ENCODE data around the gene RELL2. TPM values are rescaled to one million over a fixed set of nuclear protein-coding genes. Genes with fewer than 3 reads are reported as not detected.

Gene RELL2
- total RNA-seq, 1 donor, result 4.7 TPM

GRCh38 chr5:141618804-141619554, 17.8 kb upstream of the RELL2 start, which contains the start of gene DIAPH1:
Gene DIAPH1, minus strand, starts transcription at chr5:141619000. Its CDS starts 86 bp downstream, at chr5:141618914.
- peak; percentile 95 for TF ChIP-seq CTCF (IDR thresholded peaks at IDR 0.05; ENCODE audit: insufficient read depth, low read depth, low read length)

GRCh38 chr5:141623186-141623585, 13.6 kb upstream of the RELL2 start:
- TF ChIP-seq CTCF (IDR thresholded peaks at IDR 0.05; ENCODE audit: insufficient read depth, low read depth, low read length), result no peak
- DNase-seq (ENCODE audit: low read depth), result no peak
- no peak overlapping the region for H3K4me3 ChIP-seq (ENCODE audit: low read depth, low read length)

More at GRCh38 chr5:141618804-141619554, 17.8 kb upstream of the RELL2 start, which contains the start of gene DIAPH1:
- DNase-seq (ENCODE audit: low read depth), result peak; percentile 98
- peak within 1 kb of the TSS; percentile 87 for H3K4me3 ChIP-seq (ENCODE audit: low read depth, low read length)

GRCh38 chr5:141623611-141624010, 13.2 kb upstream of the RELL2 start:
- H3K4me3 ChIP-seq (ENCODE audit: low read depth, low read length), result no peak overlapping the region
- no peak for DNase-seq (ENCODE audit: low read depth)
- TF ChIP-seq CTCF (IDR thresholded peaks at IDR 0.05; ENCODE audit: insufficient read depth, low read depth, low read length), result no peak

- no peak for DNase-seq (ENCODE audit: low read depth)
Observed at GRCh38 chr5:141628175-141628788, 8.5 kb upstream of the RELL2 start.

GRCh38 chr5:141630570-141631140, 6.1 kb upstream of the RELL2 start:
- no peak overlapping the region for H3K4me3 ChIP-seq (ENCODE audit: low read depth, low read length)
- TF ChIP-seq CTCF (IDR thresholded peaks at IDR 0.05; ENCODE audit: insufficient read depth, low read depth, low read length), result no peak
- no peak for DNase-seq (ENCODE audit: low read depth)

More at GRCh38 chr5:141628175-141628788, 8.5 kb upstream of the RELL2 start:
- H3K4me3 ChIP-seq (ENCODE audit: low read depth, low read length), result no peak overlapping the region
- TF ChIP-seq CTCF (IDR thresholded peaks at IDR 0.05; ENCODE audit: insufficient read depth, low read depth, low read length), result no peak

GRCh38 chr5:141632650-141633049, 4.1 kb upstream of the RELL2 start:
- DNase-seq (ENCODE audit: low read depth), result no peak
- no peak for TF ChIP-seq CTCF (IDR thresholded peaks at IDR 0.05; ENCODE audit: insufficient read depth, low read depth, low read length)
- H3K4me3 ChIP-seq (ENCODE audit: low read depth, low read length), result no peak overlapping the region
